HEK293 (cell line): ENCODE results near the gene B3GNT9.

Experiments used
- ATF2 ChIP-seq: fragments of 450-650 bp; formaldehyde crosslinking; IDR thresholded peaks from 2 replicates; pipeline ENCODE4 v1.5.1; 2016; ENCODE audit warnings: missing biosample characterization, missing genetic modification characterization, low read depth
- CTCF ChIP-seq: fragments of 450-650 bp; formaldehyde crosslinking; IDR thresholded peaks from 2 replicates; pipeline ENCODE4 v1.5.1; 2016; ENCODE audit warnings: missing biosample characterization, missing genetic modification characterization
- SP2 ChIP-seq: fragments of 450-650 bp; formaldehyde crosslinking; IDR thresholded peaks from 2 replicates; pipeline ENCODE4 v1.5.1; 2016; ENCODE audit warnings: missing biosample characterization, missing genetic modification characterization
- TCF7L2 ChIP-seq: IDR thresholded peaks from 2 replicates; pipeline ENCODE4 v1.6.1; 2011; ENCODE audit warnings: low read depth, mild to moderate bottlenecking, inconsistent platforms, low read length, moderate library complexity, borderline replicate concordance
- ZBTB21 ChIP-seq: fragments of 450-650 bp; formaldehyde crosslinking; IDR thresholded peaks from 2 replicates; pipeline ENCODE4 v1.5.1; 2017; ENCODE audit warnings: missing biosample characterization, missing genetic modification characterization
- ZNF214 ChIP-seq: fragments of 450-650 bp; formaldehyde crosslinking; IDR thresholded peaks from 2 replicates; pipeline ENCODE4 v1.5.1; 2017; ENCODE audit warnings: missing biosample characterization, mild to moderate bottlenecking, missing genetic modification characterization, borderline replicate concordance
- ZNF274 ChIP-seq, 2 experiments: fragments of 200-500 bp in 1 of 2; fragments of 450-650 bp in 1 of 2; sonication (Bioruptor generic) in 1 of 2; formaldehyde crosslinking in 1 of 2; IDR thresholded peaks; 2 replicates each; pipeline versions ENCODE4 v1.5.1 to v1.6.1; 2014 to 2016; ENCODE audit warnings: borderline replicate concordance in 1 of 2, inconsistent platforms in 1 of 2, low read length in 1 of 2, missing biosample characterization in 1 of 2, missing genetic modification characterization in 1 of 2
- ZNF426 ChIP-seq: fragments of 450-650 bp; formaldehyde crosslinking; IDR thresholded peaks from 2 replicates; pipeline ENCODE4 v1.5.1; 2017; ENCODE audit warnings: missing biosample characterization, missing genetic modification characterization, mild to moderate bottlenecking, inconsistent platforms, moderate library complexity
- ZNF521 ChIP-seq: fragments of 450-650 bp; formaldehyde crosslinking; IDR thresholded peaks from 2 replicates; pipeline ENCODE4 v1.5.1; 2017; ENCODE audit warnings: missing biosample characterization, mild to moderate bottlenecking, missing genetic modification characterization
- ZNF558 ChIP-seq: fragments of 450-650 bp; formaldehyde crosslinking; IDR thresholded peaks from 2 replicates; pipeline ENCODE4 v1.5.1; 2016; ENCODE audit warnings: missing biosample characterization, missing genetic modification characterization
- ZNF639 ChIP-seq: fragments of 450-650 bp; formaldehyde crosslinking; IDR thresholded peaks from 2 replicates; pipeline ENCODE4 v1.5.1; 2016; ENCODE audit warnings: missing biosample characterization, missing genetic modification characterization
- ZNF704 ChIP-seq: fragments of 450-650 bp; formaldehyde crosslinking; IDR thresholded peaks from 2 replicates; pipeline ENCODE4 v1.5.1; 2016; ENCODE audit warnings: missing biosample characterization, missing genetic modification characterization
- ZNF747 ChIP-seq: fragments of 450-650 bp; formaldehyde crosslinking; IDR thresholded peaks from 2 replicates; pipeline ENCODE4 v1.5.1; 2016; ENCODE audit warnings: missing biosample characterization, missing genetic modification characterization
- ZNF792 ChIP-seq: fragments of 450-650 bp; formaldehyde crosslinking; IDR thresholded peaks from 2 replicates; pipeline ENCODE4 v1.5.1; 2016; ENCODE audit warnings: missing biosample characterization, missing genetic modification characterization

GRCh38 chr16:67180166-67180565 is 29.4 kb upstream of the B3GNT9 start:
- TF ChIP-seq TCF7L2, result no peak
- no peak for TF ChIP-seq ZBTB21
- TF ChIP-seq ZNF747 (tag by site-specific recombination), result no peak
- no peak for TF ChIP-seq CTCF (tag by site-specific recombination)
- no peak for TF ChIP-seq ZNF558 (tag by site-specific recombination)
- TF ChIP-seq ATF2, result no peak
- no peak for TF ChIP-seq ZNF521 (tag by site-specific recombination)
- TF ChIP-seq ZNF792 (tag by site-specific recombination), result no peak
- TF ChIP-seq ZNF704 (tag by site-specific recombination), result no peak
- no peak for TF ChIP-seq ZNF639 (tag by site-specific recombination)
- no peak for TF ChIP-seq ZNF274 (IDR thresholded peaks at IDR 0.05; ENCODE audit: low read length)
- no peak for TF ChIP-seq ZNF274 (tag by site-specific recombination; IDR thresholded peaks at IDR 0.05; ENCODE audit: borderline replicate concordance)
- TF ChIP-seq ZNF214 (tag by site-specific recombination), result no peak
- no peak for TF ChIP-seq ZNF426 (tag by site-specific recombination)
- no peak for TF ChIP-seq SP2 (tag by site-specific recombination)
